Measurements from ENCODE around the gene CYFIP2. TPM values are rescaled to one million over a fixed set of nuclear protein-coding genes. Genes with fewer than 3 reads are reported as not detected.

Gene CYFIP2
- polyA plus RNA-seq, 1 donor, result 27.9 TPM

GRCh38 chr5:157258450-157258849 lies 7.5 kb upstream of the CYFIP2 start:
- DNase-seq, result no peak
- no peaks in the 10 kb centered on the region for H3K4me1 ChIP-seq (ENCODE audit: control insufficient read depth, insufficient read depth, low read length)
- no peaks in the 10 kb centered on the region for H3K36me3 ChIP-seq (ENCODE audit: control insufficient read depth, insufficient read depth, low read length)
- peaks cover 2% of the 10 kb centered on the region for H3K27me3 ChIP-seq (ENCODE audit: control insufficient read depth, insufficient read depth, low read length)
- no peak overlapping the region for H3K27ac ChIP-seq (ENCODE audit: low read length)
- H3K9me3 ChIP-seq (ENCODE audit: control insufficient read depth, low read depth, low read length), result no peaks in the 10 kb centered on the region
- H3K4me3 ChIP-seq (ENCODE audit: low read length), result no peak overlapping the region
- WGBS (ENCODE audit: insufficient coverage, low lambda C conversion rate), result 100% methylated on average over 2 of the region's 6 CpGs

GRCh38 chr5:157259699-157260098 lies 6.2 kb upstream of the CYFIP2 start:
- no peak overlapping the region for H3K27ac ChIP-seq (ENCODE audit: low read length)
- DNase-seq, result no peak
- no peaks in the 10 kb centered on the region for H3K9me3 ChIP-seq (ENCODE audit: control insufficient read depth, low read depth, low read length)
- peaks cover 6% of the 10 kb centered on the region for H3K27me3 ChIP-seq (ENCODE audit: control insufficient read depth, insufficient read depth, low read length)
- no peaks in the 10 kb centered on the region for H3K4me1 ChIP-seq (ENCODE audit: control insufficient read depth, insufficient read depth, low read length)
- 93% methylated on average over 3 of the region's 4 CpGs for WGBS (ENCODE audit: insufficient coverage, low lambda C conversion rate)
- no peak overlapping the region for H3K4me3 ChIP-seq (ENCODE audit: low read length)
- H3K36me3 ChIP-seq (ENCODE audit: control insufficient read depth, insufficient read depth, low read length), result no peaks in the 10 kb centered on the region

- Histone ChIP-seq H3K4me3 (ENCODE audit: low read length) (no peak overlapping the region), H3K9me3 (ENCODE audit: control insufficient read depth, low read depth, low read length) (no peaks in the 10 kb centered on the region), H3K4me1 (ENCODE audit: control insufficient read depth, insufficient read depth, low read length) (peaks cover 4% of the 10 kb centered on the region), H3K36me3 (ENCODE audit: control insufficient read depth, insufficient read depth, low read length) (no peaks in the 10 kb centered on the region), H3K27me3 (ENCODE audit: control insufficient read depth, insufficient read depth, low read length) (peaks cover 10% of the 10 kb centered on the region), H3K27ac (ENCODE audit: low read length) (no peak overlapping the region)
- 100% methylated on average over 1 of the region's 7 CpGs for WGBS (ENCODE audit: insufficient coverage, low lambda C conversion rate)
- DNase-seq, result no peak
Observed at GRCh38 chr5:157263496-157264090, 2.3 kb upstream of the CYFIP2 start.

GRCh38 chr5:157266286-157267007 lies 524 bp downstream of the CYFIP2 start:
- peak; percentile 20 to 71 for DNase-seq
- peak overlapping the region; percentile 6 for H3K27ac ChIP-seq (ENCODE audit: low read length)
- no peaks in the 10 kb centered on the region for H3K9me3 ChIP-seq (ENCODE audit: control insufficient read depth, low read depth, low read length)
- no CpG with 5 or more reads among the region's 62 CpGs for WGBS (ENCODE audit: insufficient coverage, low lambda C conversion rate)
- peaks cover 8% of the 10 kb centered on the region for H3K27me3 ChIP-seq (ENCODE audit: control insufficient read depth, insufficient read depth, low read length)
- peaks cover 9% of the 10 kb centered on the region for H3K4me1 ChIP-seq (ENCODE audit: control insufficient read depth, insufficient read depth, low read length)
- peak overlapping the region; percentile 48 for H3K4me3 ChIP-seq (ENCODE audit: low read length)
- no peaks in the 10 kb centered on the region for H3K36me3 ChIP-seq (ENCODE audit: control insufficient read depth, insufficient read depth, low read length)

- WGBS (ENCODE audit: insufficient coverage, low lambda C conversion rate), result no CpG with 5 or more reads among the region's 3 CpGs
- Histone ChIP-seq H3K27me3 (ENCODE audit: control insufficient read depth, insufficient read depth, low read length) (peaks cover 8% of the 10 kb centered on the region), H3K4me3 (ENCODE audit: low read length) (peak overlapping the region; percentile 48), H3K9me3 (ENCODE audit: control insufficient read depth, low read depth, low read length) (no peaks in the 10 kb centered on the region), H3K4me1 (ENCODE audit: control insufficient read depth, insufficient read depth, low read length) (peaks cover 9% of the 10 kb centered on the region), H3K27ac (ENCODE audit: low read length) (no peak overlapping the region), H3K36me3 (ENCODE audit: control insufficient read depth, insufficient read depth, low read length) (no peaks in the 10 kb centered on the region)
- peak in 1 of 2 donors; percentile 16 for DNase-seq
Observed at GRCh38 chr5:157267025-157267424, 1.1 kb downstream of the CYFIP2 start.

- no CpG with 5 or more reads among the region's 8 CpGs for WGBS (ENCODE audit: insufficient coverage, low lambda C conversion rate)
- Histone ChIP-seq H3K4me3 (ENCODE audit: low read length) (no peak overlapping the region), H3K27ac (ENCODE audit: low read length) (no peak overlapping the region), H3K4me1 (ENCODE audit: control insufficient read depth, insufficient read depth, low read length) (peaks cover 9% of the 10 kb centered on the region), H3K27me3 (ENCODE audit: control insufficient read depth, insufficient read depth, low read length) (peaks cover 8% of the 10 kb centered on the region), H3K36me3 (ENCODE audit: control insufficient read depth, insufficient read depth, low read length) (no peaks in the 10 kb centered on the region), H3K9me3 (ENCODE audit: control insufficient read depth, low read depth, low read length) (no peaks in the 10 kb centered on the region)
- DNase-seq, result no peak
Observed at GRCh38 chr5:157267761-157268480, 2.0 kb downstream of the CYFIP2 start.

- H3K9me3 ChIP-seq (ENCODE audit: control insufficient read depth, low read depth, low read length), result no peaks in the 10 kb centered on the region
- DNase-seq, result no peak
- WGBS (ENCODE audit: insufficient coverage, low lambda C conversion rate), result 73% methylated on average over 3 of the region's 6 CpGs
- H3K4me1 ChIP-seq (ENCODE audit: control insufficient read depth, insufficient read depth, low read length), result peaks cover 9% of the 10 kb centered on the region
- no peaks in the 10 kb centered on the region for H3K36me3 ChIP-seq (ENCODE audit: control insufficient read depth, insufficient read depth, low read length)
- no peak overlapping the region for H3K27ac ChIP-seq (ENCODE audit: low read length)
- H3K27me3 ChIP-seq (ENCODE audit: control insufficient read depth, insufficient read depth, low read length), result peaks cover 4% of the 10 kb centered on the region
- H3K4me3 ChIP-seq (ENCODE audit: low read length), result no peak overlapping the region
Observed at GRCh38 chr5:157269165-157269671, 3.3 kb downstream of the CYFIP2 start.

- Histone ChIP-seq H3K9me3 (ENCODE audit: control insufficient read depth, low read depth, low read length) (no peaks in the 10 kb centered on the region), H3K27me3 (ENCODE audit: control insufficient read depth, insufficient read depth, low read length) (peaks cover 4% of the 10 kb centered on the region), H3K27ac (ENCODE audit: low read length) (no peak overlapping the region), H3K4me1 (ENCODE audit: control insufficient read depth, insufficient read depth, low read length) (peaks cover 9% of the 10 kb centered on the region), H3K36me3 (ENCODE audit: control insufficient read depth, insufficient read depth, low read length) (no peaks in the 10 kb centered on the region), H3K4me3 (ENCODE audit: low read length) (no peak overlapping the region)
- DNase-seq, result no peak
- WGBS (ENCODE audit: insufficient coverage, low lambda C conversion rate), result no CpG with 5 or more reads among the region's 4 CpGs
Observed at GRCh38 chr5:157269761-157270272, 3.9 kb downstream of the CYFIP2 start.

GRCh38 chr5:157270771-157271170 lies 4.8 kb downstream of the CYFIP2 start:
- no peak overlapping the region for H3K4me3 ChIP-seq (ENCODE audit: low read length)
- no peak overlapping the region for H3K27ac ChIP-seq (ENCODE audit: low read length)
- no peak for DNase-seq
- H3K9me3 ChIP-seq (ENCODE audit: control insufficient read depth, low read depth, low read length), result no peaks in the 10 kb centered on the region
- no peaks in the 10 kb centered on the region for H3K36me3 ChIP-seq (ENCODE audit: control insufficient read depth, insufficient read depth, low read length)
- H3K4me1 ChIP-seq (ENCODE audit: control insufficient read depth, insufficient read depth, low read length), result peaks cover 9% of the 10 kb centered on the region
- no CpG with 5 or more reads among the region's 3 CpGs for WGBS (ENCODE audit: insufficient coverage, low lambda C conversion rate)
- H3K27me3 ChIP-seq (ENCODE audit: control insufficient read depth, insufficient read depth, low read length), result peaks cover 4% of the 10 kb centered on the region

GRCh38 chr5:157271740-157272271 lies 5.9 kb downstream of the CYFIP2 start:
- Histone ChIP-seq H3K4me1 (ENCODE audit: control insufficient read depth, insufficient read depth, low read length) (peaks cover 9% of the 10 kb centered on the region), H3K27ac (ENCODE audit: low read length) (no peak overlapping the region)

More at GRCh38 chr5:157271740-157272271, 5.9 kb downstream of the CYFIP2 start:
- H3K4me3 ChIP-seq (ENCODE audit: low read length), result no peak overlapping the region
- H3K9me3 ChIP-seq (ENCODE audit: control insufficient read depth, low read depth, low read length), result no peaks in the 10 kb centered on the region
- H3K27me3 ChIP-seq (ENCODE audit: control insufficient read depth, insufficient read depth, low read length), result peaks cover under 1% of the 10 kb centered on the region
- no peaks in the 10 kb centered on the region for H3K36me3 ChIP-seq (ENCODE audit: control insufficient read depth, insufficient read depth, low read length)
- peak; percentile 23 to 28 for DNase-seq
- no CpG with 5 or more reads among the region's 12 CpGs for WGBS (ENCODE audit: insufficient coverage, low lambda C conversion rate)

All from large intestine (tissue), 3 donors.